HG02571 (cell line): ENCODE data around the gene EIF4EBP2.

ENCODE experiments used
- ATAC-seq: cut with Tn5 transposase; IDR thresholded peaks from one replicate; pipeline ENCODE4 v1.9.1; 2021; ENCODE audit warnings: mild to moderate bottlenecking, moderate library complexity; ENCODE audit not compliant: unreplicated experiment

EIF4EBP2 gene

DNA sequence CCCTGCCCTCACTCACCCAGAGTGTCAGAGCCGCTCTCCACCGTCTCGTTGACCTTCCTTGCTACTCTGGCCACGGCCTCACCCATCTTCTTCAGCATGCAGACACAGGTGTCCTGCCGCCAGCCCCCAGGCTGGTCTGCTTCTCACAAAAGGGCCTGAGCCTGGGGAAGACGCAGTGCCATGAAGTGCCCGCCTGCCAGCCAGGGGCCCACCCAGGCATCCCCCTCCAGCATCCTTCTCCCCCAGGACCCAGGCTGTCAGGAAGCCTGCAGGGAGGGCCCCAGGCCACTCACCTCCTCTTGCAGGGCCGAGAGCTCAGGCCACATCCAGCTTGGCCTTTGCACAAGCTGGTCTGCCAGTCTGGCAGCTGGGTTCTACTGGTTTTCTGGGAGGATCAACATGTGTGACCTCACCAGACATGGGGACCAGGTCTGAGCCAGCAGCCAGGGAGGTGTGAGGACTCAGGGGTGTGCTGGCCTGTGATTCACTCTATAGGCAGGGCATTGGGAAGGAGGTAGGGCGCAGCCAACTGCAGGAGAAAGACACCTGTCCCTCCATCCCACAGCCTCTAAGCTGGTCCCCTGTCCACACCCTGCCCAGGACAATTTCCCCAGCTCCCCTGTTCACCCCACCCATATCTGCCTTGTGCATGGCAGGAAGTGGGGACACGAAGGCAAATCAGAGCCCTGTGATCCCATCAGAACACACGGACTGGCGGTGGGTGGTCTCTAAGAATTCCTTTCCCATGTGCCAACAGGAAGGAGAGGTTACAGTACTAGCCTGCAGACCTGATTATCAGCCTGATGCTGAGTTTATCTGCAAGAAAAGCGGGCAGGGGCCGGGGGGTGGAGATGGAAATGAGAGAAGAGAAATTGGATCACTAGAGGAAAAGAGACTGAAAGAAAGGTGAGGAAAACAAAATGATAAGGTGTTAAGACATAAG is 27.2 kb upstream of the EIF4EBP2 start:
- ATAC-seq: no peak

DNA sequence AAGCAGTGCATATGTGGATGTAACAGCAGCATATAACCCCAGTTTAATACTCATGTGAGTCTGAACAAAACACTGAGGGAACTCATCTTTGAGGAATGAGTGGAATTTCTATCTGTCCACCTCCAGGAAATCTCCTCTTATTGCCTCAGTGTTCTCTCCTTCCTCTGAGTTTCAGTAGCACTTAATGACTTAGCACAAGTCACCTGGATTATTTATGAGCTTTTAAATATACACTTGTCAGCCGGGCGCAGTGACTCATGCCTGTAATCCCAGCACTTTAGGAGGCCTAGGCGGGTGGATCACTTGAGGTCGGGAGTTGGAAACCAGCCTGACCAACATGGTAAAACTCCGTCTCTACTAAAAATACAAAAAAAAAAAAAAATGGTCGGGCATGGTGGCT is 25.8 kb upstream of the EIF4EBP2 start:
- ATAC-seq: no peak

DNA sequence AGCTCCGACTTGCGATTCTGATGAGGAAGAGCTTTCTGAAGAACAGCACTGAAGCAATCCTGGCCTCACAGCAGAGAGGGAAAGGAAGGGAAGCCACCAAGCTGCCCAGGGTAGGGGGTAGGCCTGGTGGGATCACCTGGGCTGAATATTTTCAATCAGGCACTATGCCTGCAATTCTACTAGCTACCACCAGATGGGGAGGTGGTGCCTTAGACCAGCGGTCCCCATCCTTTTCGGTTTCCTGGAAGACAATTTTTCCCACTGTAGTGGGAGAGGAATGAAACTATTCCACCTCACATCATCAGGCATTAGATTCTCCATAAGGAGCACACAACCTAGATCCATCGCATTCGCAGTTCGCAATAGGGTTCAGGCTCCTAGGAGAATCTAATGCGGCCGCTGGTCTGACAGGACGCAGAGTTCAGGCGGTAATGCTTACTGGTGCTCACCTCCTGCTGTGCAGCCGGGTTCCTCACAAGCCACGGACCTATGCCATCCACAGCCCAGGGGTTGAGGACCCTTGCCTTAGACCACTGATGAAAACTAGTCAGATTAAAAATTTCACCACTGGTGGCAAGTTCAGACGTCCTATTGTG is 24.3 kb upstream of the EIF4EBP2 start:
- no peak for ATAC-seq

DNA sequence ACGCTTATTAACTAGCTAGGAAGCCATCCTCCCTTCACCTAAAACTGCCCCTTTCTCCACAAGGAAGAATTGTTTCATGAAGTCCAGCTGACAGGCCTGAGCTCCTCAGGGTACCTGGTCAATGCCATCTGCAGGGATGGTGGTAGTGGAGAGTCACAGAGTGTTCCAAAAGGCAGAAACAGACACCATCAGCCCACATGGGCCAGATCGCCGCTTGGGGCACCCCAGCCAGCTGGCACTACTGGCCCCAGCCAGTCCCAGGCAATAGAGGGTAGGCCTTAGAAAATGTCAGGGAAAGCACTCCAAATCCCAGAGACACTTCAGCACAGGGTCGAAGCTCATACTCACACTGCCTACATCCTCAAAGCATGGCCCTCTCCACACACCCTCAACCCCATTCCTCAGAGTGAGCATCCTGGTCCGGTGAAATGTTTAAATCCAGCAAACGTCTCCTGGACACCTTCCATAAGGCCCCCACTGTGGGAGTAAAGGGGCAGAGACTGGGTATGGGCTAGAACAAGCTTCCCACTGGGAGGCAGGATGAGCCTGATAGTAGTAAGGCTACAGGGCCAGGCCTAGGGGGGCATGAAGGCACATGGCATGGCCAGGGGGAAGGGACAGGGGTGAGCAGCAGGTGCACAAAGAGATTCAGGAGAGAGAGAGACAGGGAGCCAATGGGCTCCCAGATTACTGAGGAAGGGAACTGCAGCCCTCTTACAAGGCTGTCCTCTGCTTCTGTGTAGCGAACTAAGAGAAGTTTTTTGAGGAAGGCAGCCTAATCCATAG is 23.4 kb upstream of the EIF4EBP2 start:
- no peak for ATAC-seq

DNA sequence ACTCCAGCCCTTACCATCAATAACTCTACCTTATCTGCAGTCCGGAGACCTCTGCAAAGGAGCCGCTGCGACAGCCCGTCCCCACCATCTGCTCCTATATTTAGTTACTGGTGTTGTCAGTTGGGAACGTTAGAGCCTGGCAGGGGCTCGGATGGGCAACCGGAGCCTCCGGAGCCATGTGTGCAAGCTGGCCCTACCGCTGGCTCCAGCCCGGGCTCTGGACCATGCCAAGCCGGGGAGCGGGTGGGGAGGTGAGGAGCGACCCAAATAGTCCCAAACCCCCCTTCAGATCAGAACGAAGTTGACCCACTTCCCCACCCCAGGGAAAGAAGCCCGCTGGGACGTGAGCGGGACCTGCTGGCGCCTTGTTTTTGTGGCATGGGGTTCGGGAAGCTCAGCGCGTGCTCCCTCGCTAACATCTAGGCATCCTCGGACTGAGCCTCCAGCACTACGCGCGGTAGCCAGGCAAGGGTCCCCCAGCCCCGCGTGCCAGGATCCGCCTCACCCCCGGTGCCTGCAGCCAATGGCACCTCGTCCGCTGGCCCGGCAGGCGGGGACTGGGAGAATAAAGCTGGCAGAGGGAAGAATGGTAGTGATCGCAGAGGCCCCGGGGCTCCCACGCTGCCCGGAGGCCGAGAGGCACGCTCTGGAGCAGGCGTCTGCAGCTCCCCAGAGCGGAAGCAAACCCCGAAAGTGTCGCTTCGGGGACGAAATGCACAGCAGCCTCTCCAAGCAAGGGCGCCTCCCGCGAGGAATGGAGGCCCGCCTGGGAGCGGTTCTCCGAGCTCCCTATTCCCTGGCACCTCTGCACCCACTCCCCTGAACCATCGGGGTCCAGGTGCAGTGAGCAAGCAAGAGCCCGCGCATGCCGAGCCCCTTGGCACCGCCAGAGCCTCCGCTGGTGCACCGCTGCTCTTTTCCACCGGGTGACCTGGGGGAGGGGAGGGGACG is 22.2 kb upstream of the EIF4EBP2 start:
- ATAC-seq: peak; percentile 43

DNA sequence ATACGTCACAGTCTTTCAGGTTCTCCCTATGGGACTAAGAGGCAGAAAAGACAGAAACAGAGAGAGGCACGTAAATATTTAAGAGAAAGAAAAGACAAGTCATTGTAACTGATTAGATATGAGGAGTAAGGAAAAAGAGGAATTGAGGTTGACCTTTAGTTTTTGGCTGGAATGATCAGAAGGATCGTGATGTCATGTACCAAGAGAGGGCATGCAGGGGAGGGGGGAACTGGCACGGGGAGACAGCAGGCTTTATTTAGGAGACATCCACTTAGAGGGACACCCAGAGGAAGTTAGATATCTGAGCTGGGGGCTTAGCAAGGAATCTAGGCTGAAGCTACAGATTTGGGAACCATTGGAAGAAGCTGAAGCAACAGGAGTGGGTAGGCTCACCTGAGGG is 12.3 kb upstream of the EIF4EBP2 start:
- ATAC-seq: no peak

DNA sequence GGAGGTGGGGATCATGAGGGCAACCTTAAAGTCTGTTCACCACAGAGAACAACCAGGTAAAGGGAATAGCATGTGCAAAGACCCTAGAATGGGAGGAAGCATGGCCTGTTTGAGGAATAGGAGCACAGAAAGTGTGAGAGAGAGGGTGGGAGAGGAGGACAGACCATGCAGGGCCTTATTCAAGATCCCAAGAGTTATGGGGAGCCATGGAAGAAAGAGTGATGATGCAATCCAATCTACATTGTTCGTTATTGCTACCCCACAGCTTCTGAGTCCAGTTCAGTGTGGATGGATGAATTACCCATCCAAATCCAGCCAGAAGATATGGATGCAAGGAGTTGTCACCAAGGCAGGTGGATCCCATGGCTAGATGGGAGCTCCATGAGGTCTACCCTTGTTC is 7.8 kb upstream of the EIF4EBP2 start:
- no peak for ATAC-seq

DNA sequence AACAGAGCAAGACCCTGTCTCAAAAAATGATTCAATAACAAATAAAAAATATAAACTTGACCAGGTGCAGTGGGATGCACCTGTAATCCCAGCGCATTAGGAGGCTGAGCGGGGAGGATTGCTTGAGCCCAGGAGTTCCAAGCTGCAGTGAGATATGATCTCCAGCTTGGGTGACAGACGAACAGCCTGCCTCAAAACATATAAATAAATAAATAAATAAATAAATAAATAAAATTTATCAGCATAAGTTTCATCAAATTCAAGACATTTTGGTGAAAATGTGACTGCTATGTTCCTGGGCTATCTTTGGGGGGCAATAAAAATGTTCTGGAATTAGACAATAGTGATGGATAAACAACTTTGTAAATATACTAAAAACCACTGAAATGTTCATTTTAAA is 4.8 kb upstream of the EIF4EBP2 start:
- ATAC-seq: no peak

DNA sequence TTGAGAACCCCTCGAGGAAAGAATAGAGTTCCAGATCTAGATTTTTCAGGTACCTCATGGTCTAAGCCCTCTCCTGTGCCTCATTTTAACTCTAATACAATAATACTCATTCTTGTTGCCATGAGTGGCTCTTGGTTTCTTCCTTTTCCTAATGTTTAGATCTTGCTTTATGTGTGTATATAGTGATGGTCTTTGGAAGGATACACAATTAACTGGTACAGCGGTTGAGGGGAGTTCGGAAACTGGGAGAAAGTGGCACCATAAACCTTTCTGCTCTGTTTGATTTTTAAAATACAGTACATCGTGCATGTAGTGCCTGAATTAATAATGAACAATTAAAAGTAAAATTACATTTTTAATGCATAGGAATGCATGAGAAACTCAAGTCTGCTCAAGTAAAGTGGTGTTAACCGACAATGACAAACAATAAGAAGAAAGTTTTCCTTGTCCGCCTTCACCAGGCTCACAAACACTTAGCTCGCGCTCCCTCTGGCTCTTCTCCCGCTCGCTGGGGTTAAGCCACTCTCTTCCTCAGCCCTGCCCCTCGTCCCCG is 386 bp upstream of the EIF4EBP2 start:
- ATAC-seq: no peak

DNA sequence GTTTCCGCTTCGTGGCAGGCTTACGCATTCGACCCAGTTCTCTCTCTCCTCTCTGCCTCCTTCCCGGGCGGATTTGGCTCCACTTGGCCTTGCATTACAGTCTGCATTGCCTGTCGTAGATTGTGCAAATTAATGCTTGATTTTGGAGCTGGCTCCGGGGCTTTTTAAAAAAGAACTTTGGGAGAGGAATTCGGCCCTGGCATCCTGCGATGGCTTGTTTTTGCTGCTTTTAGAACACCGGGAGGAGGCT is 767 bp downstream of the EIF4EBP2 start:
- ATAC-seq: no peak

DNA sequence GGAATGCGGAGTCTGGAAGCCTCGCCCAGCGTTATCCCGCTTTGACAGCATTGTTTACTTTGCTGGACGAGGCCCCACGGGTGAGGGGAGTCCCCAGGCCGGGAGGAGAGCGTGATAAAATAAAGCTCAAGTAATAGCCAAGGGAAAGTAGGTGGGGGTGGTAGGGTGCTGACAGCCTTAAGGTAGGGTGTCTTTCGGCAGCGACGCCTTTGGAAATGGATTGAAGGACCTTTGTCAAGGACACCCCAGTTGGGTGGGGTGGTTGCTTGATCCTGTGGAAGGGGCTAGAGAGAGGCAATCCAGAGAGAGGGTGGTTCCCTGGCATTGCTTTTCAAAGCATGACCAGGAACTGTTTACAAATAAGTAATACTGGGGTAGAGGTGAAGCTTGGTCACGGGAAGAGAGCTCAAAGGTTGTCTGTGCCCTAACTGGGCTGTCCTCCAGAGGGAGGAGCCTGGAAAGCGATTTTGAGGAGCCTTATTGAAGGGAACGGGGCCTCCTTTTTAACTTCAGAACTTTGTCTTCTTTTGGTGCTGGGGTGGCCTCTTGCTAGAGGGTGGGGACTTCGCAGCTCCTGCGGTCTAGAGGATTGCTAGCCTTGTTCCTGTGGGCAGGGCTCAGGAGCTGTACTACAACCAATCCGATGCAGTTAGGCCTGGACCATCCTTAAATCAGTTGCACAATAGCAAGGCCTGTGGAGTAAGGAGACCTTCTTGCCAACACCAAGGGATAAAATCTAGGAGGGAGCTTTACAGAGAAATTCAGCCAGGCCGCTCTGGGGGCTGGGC is 1.3 kb downstream of the EIF4EBP2 start:
- no peak for ATAC-seq

DNA sequence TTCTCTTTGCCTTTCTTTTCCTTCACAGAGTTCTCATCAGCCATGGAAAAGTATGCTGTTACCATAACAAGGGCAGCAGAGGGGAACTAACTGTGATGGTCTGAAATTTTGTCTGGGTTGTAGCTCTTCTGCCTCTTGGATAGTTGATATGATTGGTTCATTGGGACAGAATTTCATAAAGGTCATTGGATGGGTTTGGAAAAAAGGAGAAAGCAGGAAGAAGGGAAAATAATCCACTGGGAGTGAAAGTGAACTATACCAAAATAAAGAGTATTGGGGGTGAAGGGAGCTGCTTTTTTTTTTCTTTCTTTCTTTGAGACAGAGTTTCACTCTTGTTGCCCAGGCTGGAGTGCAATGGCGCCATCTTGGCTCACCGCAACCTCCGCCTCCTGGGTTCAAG is 5.8 kb downstream of the EIF4EBP2 start:
- no peak for ATAC-seq

DNA sequence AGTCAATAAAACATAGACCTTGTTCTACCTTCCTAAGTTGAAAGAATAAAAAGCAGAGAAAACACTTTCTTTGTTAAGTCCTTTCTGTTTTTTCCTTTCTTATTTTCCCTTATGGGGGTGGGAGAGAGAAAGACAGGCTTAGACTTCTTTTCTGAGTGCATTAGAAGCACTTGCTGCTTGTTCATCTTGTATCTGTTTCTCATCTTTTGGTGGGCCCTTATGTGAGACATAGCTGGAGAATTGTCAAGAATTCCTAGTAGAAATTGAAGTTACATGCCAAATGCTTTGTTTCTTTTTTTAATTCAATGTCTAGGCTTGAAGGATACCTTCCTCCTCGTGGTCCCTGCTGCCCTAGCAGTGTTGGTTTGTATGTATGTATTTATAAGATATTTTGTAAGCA is 6.7 kb downstream of the EIF4EBP2 start:
- no peak for ATAC-seq

DNA sequence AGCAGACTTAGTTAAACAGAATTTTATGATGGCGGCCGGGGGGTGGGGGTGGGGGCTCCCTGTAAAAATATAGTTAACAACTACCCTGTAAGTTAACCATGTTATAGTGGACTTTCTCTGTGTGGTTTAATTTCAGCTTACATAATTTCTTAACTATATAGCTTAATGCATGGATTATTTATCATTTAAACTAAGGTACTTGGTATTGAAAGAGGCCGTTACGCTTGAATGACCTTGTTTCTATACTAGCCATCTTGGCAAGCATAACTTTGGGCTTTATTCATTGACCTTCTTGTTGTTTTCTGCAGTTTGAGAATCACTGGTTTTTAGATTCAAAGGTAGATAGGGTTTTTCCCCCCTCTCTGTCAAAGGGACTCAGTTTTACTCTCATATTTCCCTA is 8.4 kb downstream of the EIF4EBP2 start:
- ATAC-seq: no peak

DNA sequence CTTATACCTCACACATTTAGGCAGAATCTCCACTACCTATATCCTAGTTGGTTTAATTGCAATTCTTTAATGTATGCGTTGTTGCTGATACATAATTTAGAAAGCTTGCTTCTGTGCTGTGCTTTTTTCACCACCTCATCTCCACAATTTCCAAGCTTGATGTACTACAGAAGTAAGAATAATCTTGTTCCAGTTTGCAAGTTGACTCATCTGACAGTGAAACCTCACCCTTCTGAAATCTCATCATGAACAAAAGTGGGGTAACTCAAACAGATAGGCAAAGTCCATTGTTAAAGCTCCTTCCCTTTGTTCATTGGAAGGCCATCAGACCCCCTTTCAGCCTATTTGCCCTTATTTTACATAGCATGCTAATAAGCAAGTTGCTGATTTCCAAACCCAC is 13.6 kb downstream of the EIF4EBP2 start:
- no peak for ATAC-seq

DNA sequence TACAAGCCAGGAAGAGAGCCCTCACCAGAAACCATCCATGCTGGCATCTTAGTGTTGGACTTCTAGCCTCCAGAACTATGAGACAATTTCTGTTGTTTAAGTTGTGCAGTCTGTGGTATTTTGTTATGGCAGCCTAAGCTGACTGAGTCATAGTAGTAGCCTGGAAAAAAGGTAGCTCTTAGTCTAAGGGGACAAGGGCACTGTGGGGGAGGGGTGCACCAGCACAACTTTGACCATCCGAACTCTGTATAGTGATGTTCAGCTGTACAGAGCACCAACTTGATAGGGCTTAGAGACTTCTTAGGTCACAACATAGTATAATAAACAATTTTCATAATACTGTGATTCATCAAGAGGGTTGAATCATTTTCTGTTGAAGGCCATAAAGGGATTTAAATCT is 14.3 kb downstream of the EIF4EBP2 start:
- no peak for ATAC-seq

DNA sequence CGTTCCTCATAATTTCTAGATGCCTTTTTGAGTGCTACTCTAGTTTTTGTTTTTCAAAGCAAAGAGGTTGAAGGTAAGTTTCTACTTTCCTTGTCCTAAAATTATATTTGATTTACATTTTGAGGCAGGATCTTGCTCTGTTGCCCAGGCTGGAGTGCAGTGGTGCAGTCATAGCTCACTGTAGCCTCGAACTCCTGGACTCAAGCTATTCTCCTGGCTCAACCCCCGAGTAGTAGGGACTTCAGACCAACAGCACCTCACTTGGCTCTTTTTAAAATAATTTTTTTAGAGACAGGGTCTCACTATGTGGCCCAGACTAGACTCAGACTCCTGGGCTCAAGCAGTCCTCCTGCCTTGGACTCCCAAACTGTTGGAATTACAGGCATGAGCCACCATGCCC is 14.8 kb downstream of the EIF4EBP2 start:
- no peak for ATAC-seq

DNA sequence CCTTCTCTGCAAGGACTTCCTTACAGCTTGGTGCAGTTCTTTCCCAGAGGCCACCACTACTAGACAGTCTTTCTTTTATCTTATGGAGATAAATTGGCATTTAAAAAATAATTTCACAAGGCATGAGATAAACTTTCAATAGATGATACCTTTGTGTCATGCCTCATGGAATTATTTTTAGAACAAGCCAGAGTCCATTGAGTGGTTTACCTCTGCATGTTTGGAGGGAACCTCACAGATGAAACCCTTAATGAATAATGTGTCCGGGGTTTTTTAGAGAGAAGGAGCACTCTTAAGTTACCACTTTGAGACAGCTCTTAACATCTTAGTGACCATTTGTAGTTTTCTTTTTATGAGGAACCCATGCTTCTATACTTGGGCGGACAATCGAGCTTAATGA is 20.4 kb downstream of the EIF4EBP2 start:
- no peak for ATAC-seq

DNA sequence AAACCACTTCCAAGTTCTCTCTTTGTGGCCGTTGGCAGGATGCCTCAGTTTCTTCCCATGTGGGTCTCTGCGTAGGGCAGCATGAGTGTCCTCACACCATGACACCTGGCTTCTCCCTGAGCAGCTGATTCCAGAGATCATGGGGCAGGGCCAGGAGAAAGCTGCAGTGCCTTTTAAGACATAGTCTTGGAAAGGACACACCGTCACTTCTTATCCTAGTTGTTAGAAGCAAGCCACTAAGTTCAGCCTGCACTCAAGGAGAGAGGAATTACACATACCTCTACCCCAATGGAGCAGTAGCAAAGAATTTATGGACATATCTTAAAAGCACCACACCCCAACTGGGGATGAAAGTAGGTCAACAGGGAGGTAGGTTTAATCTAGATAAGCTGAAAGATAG is 21.2 kb downstream of the EIF4EBP2 start:
- ATAC-seq: no peak

DNA sequence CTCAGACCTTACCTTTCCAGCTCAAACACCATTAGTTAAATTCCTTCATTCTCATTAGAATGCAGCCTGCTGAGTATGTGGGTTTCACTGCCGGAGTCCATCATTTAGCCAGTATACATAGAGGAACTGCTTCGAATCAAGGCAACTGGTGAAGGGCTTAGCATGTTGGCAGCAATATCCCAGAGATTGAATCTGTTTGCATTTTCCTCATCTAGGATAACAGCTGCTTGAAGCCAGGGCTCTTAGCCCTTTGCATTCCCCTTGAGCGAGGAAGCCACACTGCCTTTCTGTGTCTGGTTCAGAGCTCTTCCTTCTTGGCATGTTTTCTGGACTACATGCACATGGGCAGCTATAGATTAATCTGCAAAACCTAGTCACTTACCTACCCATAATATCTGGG is 22.9 kb downstream of the EIF4EBP2 start:
- no peak for ATAC-seq
